Testis (tissue), 5 donors: Measurements from ENCODE around the gene KIR2DL1. TPM values are rescaled to one million over a fixed set of nuclear protein-coding genes. Genes with fewer than 3 reads are reported as not detected.
"Not testable (repeated sequence)": the region's sequence is repeated elsewhere in the genome, so short reads cannot be mapped to it uniquely, and the experiment has no call there.

Source experiments
- DNase-seq: peaks from one replicate; pipeline ENCODE4 v3.0.0-alpha.2; 2019
- H3K27ac ChIP-seq, 2 donors: fragments of 200-600 bp; sonication (generic); one replicate each; pipeline ENCODE4 v1.5.1; 2019
- H3K27me3 ChIP-seq: fragments of 200-600 bp; sonication (generic); one replicate; pipeline ENCODE4 v1.5.1; 2019
- H3K36me3 ChIP-seq: fragments of 200-600 bp; sonication (generic); one replicate; pipeline ENCODE4 v1.5.1; 2017; ENCODE audit warnings: low read depth; ENCODE audit errors: missing control alignments
- H3K4me1 ChIP-seq: fragments of 200-600 bp; sonication (generic); one replicate; pipeline ENCODE4 v1.5.1; 2019
- H3K4me3 ChIP-seq, 2 donors: fragments of 200-600 bp; sonication (generic); one replicate each; pipeline ENCODE4 v1.5.1; 2017 to 2019
- H3K9me3 ChIP-seq: fragments of 200-600 bp; sonication (generic); one replicate; pipeline ENCODE4 v1.5.1; 2017
- POLR2A ChIP-seq: fragments of 450-650 bp; IDR thresholded peaks from one replicate; pipeline ENCODE4 v1.6.1; 2017; ENCODE audit warnings: antibody characterized with exemption, mild to moderate bottlenecking, moderate library complexity
- WGBS, 2 donors: methylation state at CpG; one replicate each; pipeline ENCODE4 v1.1.5; 2018; 5-methylcytosine and 5-hydroxymethylcytosine counted together
- intact Hi-C: fragments of 100-400 bp; cut with DNase I; formaldehyde crosslinking; loops from one replicate; pipeline ENCODE4 v1.15.1; 2023; ENCODE audit warnings: low total_unique reads
- long read RNA-seq, 2 donors: transcript quantifications; one replicate each; lab custom pipeline, GENCODE V29; 2026
- polyA plus RNA-seq: library from polyadenylated mRNA; stranded (reverse); fragments of 350-450 nt; fragmentation: Illumina TruSeq; extraction: RNeasy Lipid Tissue Mini Kit (QIAGEN cat#74804); gene quantifications from one replicate; pipeline ENCODE4 v1.2.3, GENCODE V29; 2014; ENCODE audit warnings: low read depth, low replicate concordance; ENCODE audit not compliant: insufficient read depth
- total RNA-seq, 2 donors: library from RNA; depleted of rRNA; stranded (reverse); fragments of >200 nt; gene quantifications; one replicate each; pipeline ENCODE4 v1.2.3, GENCODE V29; 2016
- TF ChIP-seq, protein P1 (sequence below), 3 experiments: fragments of 450-650 bp in 2 of 3; fragments of 200-600 bp in 1 of 3; sonication (generic) in 1 of 3; IDR thresholded peaks; one replicate each; pipeline ENCODE4 v1.5.1; 2016 to 2019; ENCODE audit warnings: antibody characterized with exemption in 3 of 3, mild to moderate bottlenecking in 2 of 3, moderate library complexity in 1 of 3

KIR2DL1 gene
- total RNA-seq, result not detected
- not detected for polyA plus RNA-seq
- long read RNA-seq, donor 1, result 0 reads
- long read RNA-seq, donor 2, result 0 reads

DNA sequence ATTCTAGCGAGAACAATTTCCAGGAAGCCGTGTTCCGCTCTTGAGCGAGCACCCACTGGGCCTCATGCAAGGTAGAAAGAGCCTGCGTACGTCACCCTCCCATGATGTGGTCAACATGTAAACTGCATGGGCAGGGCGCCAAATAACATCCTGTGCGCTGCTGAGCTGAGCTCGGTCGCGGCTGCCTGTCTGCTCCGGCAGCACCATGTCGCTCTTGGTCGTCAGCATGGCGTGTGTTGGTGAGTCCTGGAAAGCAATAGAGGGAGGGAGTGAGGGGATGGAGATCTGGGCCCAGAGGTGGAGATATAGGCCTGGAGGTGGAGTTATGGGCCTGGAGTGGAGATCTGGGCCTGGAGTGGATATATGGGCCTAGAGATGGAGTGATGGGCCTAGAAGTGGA is at the start of gene KIR2DL1:
KIR2DL1 (plus strand) TSS at position 148 of the 400 bp plus-strand sequence; CDS start at position 206, 58 bp downstream.
- H3K27ac ChIP-seq, H3K4me1 ChIP-seq, H3K27me3 ChIP-seq, intact Hi-C loops, H3K4me3 ChIP-seq, H3K9me3 ChIP-seq, H3K36me3 ChIP-seq, DNase-seq: not testable (repeated sequence)
- WGBS, 2 donors, result 88 to 94% methylated on average over 5 to 15 of the region's 15 CpGs

DNA sequence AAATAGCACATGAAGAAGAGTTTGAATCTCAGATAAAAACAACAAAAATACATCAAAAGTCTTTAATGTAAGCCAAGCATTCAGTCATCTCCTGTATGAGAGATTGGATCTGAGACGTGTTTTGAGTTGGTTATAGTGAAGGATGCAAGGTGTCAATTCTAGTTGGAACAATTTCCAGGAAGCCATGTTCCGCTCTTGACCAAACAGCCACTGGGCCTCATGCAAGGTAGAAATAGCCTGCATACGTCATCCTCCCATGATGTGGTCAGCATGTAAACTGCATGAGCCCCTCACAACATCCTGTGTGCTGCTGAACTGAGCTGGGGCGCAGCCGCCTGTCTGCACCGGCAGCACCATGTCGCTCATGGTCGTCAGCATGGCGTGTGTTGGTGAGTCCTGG is 45.5 kb upstream of the KIR2DL1 start, which contains the start of gene KIR3DL3:
KIR3DL3 (plus strand) TSS at position 301 of the 400 bp plus-strand sequence; CDS start at position 356, 55 bp downstream.
- intact Hi-C loops, result no loop called here
- DNase-seq, result no peak
- Histone ChIP-seq H3K4me1 (no peaks in the 10 kb centered on the region), H3K4me3 (no peak within 1 kb of the TSS), H3K36me3 (no peaks in the 10 kb centered on the region), H3K9me3 (no peaks in the 10 kb centered on the region), H3K27ac (no peak within 1 kb of the TSS), H3K27me3 (no peaks in the 10 kb centered on the region)
- TF ChIP-seq, protein P1, sequence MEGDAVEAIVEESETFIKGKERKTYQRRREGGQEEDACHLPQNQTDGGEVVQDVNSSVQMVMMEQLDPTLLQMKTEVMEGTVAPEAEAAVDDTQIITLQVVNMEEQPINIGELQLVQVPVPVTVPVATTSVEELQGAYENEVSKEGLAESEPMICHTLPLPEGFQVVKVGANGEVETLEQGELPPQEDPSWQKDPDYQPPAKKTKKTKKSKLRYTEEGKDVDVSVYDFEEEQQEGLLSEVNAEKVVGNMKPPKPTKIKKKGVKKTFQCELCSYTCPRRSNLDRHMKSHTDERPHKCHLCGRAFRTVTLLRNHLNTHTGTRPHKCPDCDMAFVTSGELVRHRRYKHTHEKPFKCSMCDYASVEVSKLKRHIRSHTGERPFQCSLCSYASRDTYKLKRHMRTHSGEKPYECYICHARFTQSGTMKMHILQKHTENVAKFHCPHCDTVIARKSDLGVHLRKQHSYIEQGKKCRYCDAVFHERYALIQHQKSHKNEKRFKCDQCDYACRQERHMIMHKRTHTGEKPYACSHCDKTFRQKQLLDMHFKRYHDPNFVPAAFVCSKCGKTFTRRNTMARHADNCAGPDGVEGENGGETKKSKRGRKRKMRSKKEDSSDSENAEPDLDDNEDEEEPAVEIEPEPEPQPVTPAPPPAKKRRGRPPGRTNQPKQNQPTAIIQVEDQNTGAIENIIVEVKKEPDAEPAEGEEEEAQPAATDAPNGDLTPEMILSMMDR (IDR thresholded peaks at IDR 0.05), result no peak
- TF ChIP-seq POLR2A, result no peak
- 80 to 92% methylated on average over 9 of the region's 9 CpGs for WGBS, 2 donors

DNA sequence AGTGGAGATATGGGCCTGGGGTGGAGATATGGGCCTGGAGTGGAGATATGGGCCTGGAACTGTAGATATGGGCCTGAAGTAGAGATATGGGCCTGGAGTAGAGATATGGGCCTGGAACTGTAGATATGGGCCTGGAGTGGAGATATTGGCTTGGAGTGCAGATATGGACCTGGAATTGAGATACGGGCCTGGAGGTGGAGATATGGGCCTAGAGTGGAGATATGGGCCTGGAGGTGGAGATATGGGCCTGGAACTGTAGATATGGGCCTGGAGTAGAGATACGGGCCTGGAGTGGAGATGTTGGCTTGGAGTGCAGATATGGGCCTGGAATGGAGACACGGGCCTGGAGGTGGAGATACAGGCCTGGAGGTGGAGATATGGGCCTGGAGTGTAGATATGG is 44.9 kb upstream of the KIR2DL1 start:
- H3K9me3 ChIP-seq, result no peaks in the 10 kb centered on the region
- no peak overlapping the region for H3K4me3 ChIP-seq
- H3K36me3 ChIP-seq, result no peaks in the 10 kb centered on the region
- TF ChIP-seq POLR2A, result no peak
- TF ChIP-seq, protein P1 (IDR thresholded peaks at IDR 0.05), result no peak
- intact Hi-C loops, result no loop called here
- H3K4me1 ChIP-seq, result no peaks in the 10 kb centered on the region
- no peaks in the 10 kb centered on the region for H3K27me3 ChIP-seq
- WGBS, 2 donors, result 75 to 77% methylated on average over 3 of the region's 3 CpGs
- no peak overlapping the region for H3K27ac ChIP-seq
- no peak for DNase-seq

DNA sequence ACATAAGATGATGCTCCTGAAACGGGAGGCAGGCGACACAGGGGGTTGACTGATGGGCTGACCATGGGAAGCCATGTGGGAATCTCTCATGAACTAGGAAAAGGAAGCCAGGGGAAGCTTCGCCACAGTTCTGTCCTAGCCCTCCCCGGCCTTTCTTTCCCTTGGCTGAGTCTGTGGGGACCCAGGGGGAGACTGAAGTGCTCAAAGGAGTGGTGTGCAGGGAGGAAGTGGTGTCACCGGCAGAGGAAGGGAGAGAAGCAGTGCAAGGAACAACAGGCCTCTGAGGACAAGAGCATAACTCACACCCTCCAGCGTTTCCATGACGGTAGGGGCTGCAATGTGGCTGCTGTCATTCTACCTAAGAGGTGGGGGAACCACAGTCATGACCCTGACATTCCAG is 44.3 kb upstream of the KIR2DL1 start:
- 85 to 87% methylated on average over 7 of the region's 7 CpGs for WGBS, 2 donors
- Histone ChIP-seq H3K27ac (no peak overlapping the region), H3K9me3 (no peaks in the 10 kb centered on the region), H3K4me3 (no peak overlapping the region), H3K27me3 (no peaks in the 10 kb centered on the region), H3K36me3 (no peaks in the 10 kb centered on the region), H3K4me1 (no peaks in the 10 kb centered on the region)
- intact Hi-C loops, result no loop called here
- DNase-seq, result no peak
- no peak for TF ChIP-seq POLR2A
- TF ChIP-seq, protein P1 (IDR thresholded peaks at IDR 0.05), result no peak

DNA sequence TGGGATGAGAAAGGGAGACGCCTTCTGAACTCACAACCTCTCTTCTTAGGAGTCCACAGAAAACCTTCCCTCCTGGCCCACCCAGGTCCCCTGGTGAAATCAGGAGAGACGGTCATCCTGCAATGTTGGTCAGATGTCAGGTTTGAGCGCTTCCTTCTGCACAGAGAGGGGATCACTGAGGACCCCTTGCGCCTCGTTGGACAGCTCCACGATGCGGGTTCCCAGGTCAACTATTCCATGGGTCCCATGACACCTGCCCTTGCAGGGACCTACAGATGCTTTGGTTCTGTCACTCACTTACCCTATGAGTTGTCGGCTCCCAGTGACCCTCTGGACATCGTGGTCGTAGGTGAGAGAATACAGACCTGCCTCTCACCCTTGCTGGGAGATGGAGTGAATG is 42.0 kb upstream of the KIR2DL1 start:
- H3K36me3 ChIP-seq, result no peaks in the 10 kb centered on the region
- H3K4me3 ChIP-seq, result no peak overlapping the region
- H3K27me3 ChIP-seq, result no peaks in the 10 kb centered on the region
- 75 to 80% methylated on average over 3 to 10 of the region's 10 CpGs for WGBS, 2 donors
- no peaks in the 10 kb centered on the region for H3K4me1 ChIP-seq
- intact Hi-C loops, result no loop called here
- DNase-seq, result no peak
- TF ChIP-seq POLR2A, result no peak
- TF ChIP-seq, protein P1 (IDR thresholded peaks at IDR 0.05), result no peak
- H3K9me3 ChIP-seq, result no peaks in the 10 kb centered on the region
- no peak overlapping the region for H3K27ac ChIP-seq
